ENCODE measurements around the gene PDE1A.

DNA sequence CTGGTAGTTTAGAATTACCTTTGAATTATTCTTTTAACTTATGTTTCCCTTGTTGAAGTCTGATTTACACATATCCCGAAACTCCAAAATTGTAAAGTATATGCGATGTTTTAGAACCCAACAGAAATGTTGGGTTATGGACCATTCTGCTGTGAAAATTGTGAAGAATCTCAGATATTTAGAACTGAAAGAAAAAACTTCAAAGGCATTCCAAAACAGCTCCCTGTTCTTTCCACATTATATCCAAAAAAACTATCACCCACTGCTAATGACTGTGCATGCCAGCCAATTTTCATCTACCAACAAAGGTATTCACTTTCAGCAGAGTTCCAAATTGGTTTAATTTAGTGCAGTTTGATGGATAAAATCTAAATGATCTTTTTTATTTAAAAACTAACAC lies 21.5 kb upstream of the PDE1A start:
- TF ChIP-seq POLR2A (IDR thresholded peaks at IDR 0.05; ENCODE audit: low read length) = no peak
- TF ChIP-seq GATA1 (IDR thresholded peaks at IDR 0.05; ENCODE audit: low read depth, low read length) = no peak
